B cell (primary cell): ENCODE data around the gene MID1. TPM values are rescaled to one million over a fixed set of nuclear protein-coding genes. Genes with fewer than 3 reads are reported as not detected.

Experiments
- ATAC-seq: fragments of 200-7000 bp; cut with Tn5 transposase; one replicate; pipeline ENCODE4 v1.10.0; 2021; ENCODE audit warnings: low read depth, mild to moderate bottlenecking, moderate number of reproducible peaks, moderate library complexity
- CTCF ChIA-PET: fragments of 350-600 bp; sonication (Branson Sonifier 250); formaldehyde crosslinking; loops from one replicate; lab custom pipeline; 2021; ENCODE audit warnings: antibody characterized with exemption, inconsistent platforms; lab: Charles Lee
- POLR2A ChIA-PET: fragments of 350-600 bp; sonication (Branson Sonifier 250); formaldehyde crosslinking; loops from one replicate; lab custom pipeline; 2021; ENCODE audit warnings: antibody characterized with exemption; lab: Charles Lee
- DNase-seq: peaks from one replicate; pipeline ENCODE4 v3.0.0; 2013
- H2AFZ ChIP-seq: 2 replicates; pipeline ENCODE4 v1.6.1; 2012; ENCODE audit warnings: mild to moderate bottlenecking, low read depth, low read length; ENCODE audit not compliant: insufficient read depth, poor library complexity, severe bottlenecking
- H3K27ac ChIP-seq, 2 donors: 1 replicate in 1 of 2; 2 replicates in 1 of 2; pipeline ENCODE4 v1.5.1; 2012 to 2013; ENCODE audit warnings: low read length in 2 of 2, mild to moderate bottlenecking in 2 of 2, moderate library complexity in 1 of 2
- H3K27me3 ChIP-seq, 4 experiments: fragments of 200-600 bp in 1 of 4; sonication (generic) in 1 of 4; replicated peaks in 1 of 4; 1 replicate in 2 of 4; 2 replicates in 2 of 4; pipeline versions ENCODE4 v1.6.1 to v1.7.0; 2013 to 2016; ENCODE audit warnings: low read length in 3 of 4, mild to moderate bottlenecking in 2 of 4, mixed read lengths in 1 of 4, moderate library complexity in 1 of 4; ENCODE audit not compliant: insufficient read depth in 4 of 4, control insufficient read depth in 3 of 4; ENCODE audit errors: control extremely low read depth in 1 of 4
- H3K36me3 ChIP-seq, 2 experiments: replicated peaks in 1 of 2; 1 replicate in 1 of 2; 2 replicates in 1 of 2; pipeline versions ENCODE4 v1.6.1 to v1.7.1; 2013; ENCODE audit warnings: low read length in 1 of 2; ENCODE audit not compliant: insufficient read depth in 2 of 2, control insufficient read depth in 1 of 2; ENCODE audit errors: control extremely low read depth in 1 of 2, extremely low read depth in 1 of 2
- H3K4me1 ChIP-seq, 2 donors: fragments of 200-600 bp in 1 of 2; sonication (generic) in 1 of 2; 1 replicate in 1 of 2; 2 replicates in 1 of 2; pipeline versions ENCODE4 v1.5.1 to v1.6.1; 2013 to 2017; ENCODE audit warnings: low read length in 2 of 2; ENCODE audit not compliant: control insufficient read depth in 2 of 2, insufficient read depth in 2 of 2
- H3K4me2 ChIP-seq: replicated peaks from 2 replicates; pipeline ENCODE3; 2012; ENCODE audit warnings: mild to moderate bottlenecking, low read depth, low read length; ENCODE audit not compliant: poor library complexity, severe bottlenecking
- H3K4me3 ChIP-seq, 5 experiments: fragments of 200-600 bp in 1 of 5; sonication (generic) in 1 of 5; 1 replicate in 3 of 5; 2 replicates in 2 of 5; pipeline versions ENCODE4 v1.5.1 to v1.7.0; 2011 to 2016; ENCODE audit warnings: low read length in 4 of 5, mild to moderate bottlenecking in 4 of 5, low read depth in 2 of 5, control low read depth in 1 of 5, moderate library complexity in 1 of 5; ENCODE audit not compliant: insufficient read depth in 1 of 5; ENCODE audit errors: control extremely low read depth in 1 of 5, extremely low read depth in 1 of 5
- H3K79me2 ChIP-seq: fragments of 200-600 bp; sonication (generic); one replicate; pipeline ENCODE4 v1.6.0; 2016; ENCODE audit warnings: low read length; ENCODE audit not compliant: control insufficient read depth, insufficient read depth
- H3K9ac ChIP-seq: fragments of 200-600 bp; sonication (generic); 2 replicates; pipeline ENCODE4 v1.6.1; 2017; ENCODE audit warnings: mild to moderate bottlenecking, low read length, moderate library complexity
- H3K9me3 ChIP-seq, 3 donors: one replicate each; pipeline versions ENCODE4 v1.6.1 to v1.7.1; 2013; ENCODE audit warnings: low read length in 2 of 3; ENCODE audit not compliant: control insufficient read depth in 2 of 3, insufficient read depth in 1 of 3; ENCODE audit errors: control extremely low read depth in 1 of 3
- H4K20me1 ChIP-seq: 2 replicates; pipeline ENCODE4 v1.6.0; 2012; ENCODE audit warnings: mild to moderate bottlenecking, low read length; ENCODE audit not compliant: insufficient read depth, control insufficient read depth, poor library complexity, severe bottlenecking
- H3K27ac Mint-ChIP-seq: one replicate; pipeline ENCODE4 v1.8.0; 2021; ENCODE audit warnings: mixed read lengths
- H3K27me3 Mint-ChIP-seq: one replicate; pipeline ENCODE4 v1.8.0; 2021; ENCODE audit warnings: mixed read lengths
- H3K4me1 Mint-ChIP-seq: one replicate; pipeline ENCODE4 v1.8.0; 2021; ENCODE audit warnings: mixed read lengths
- H3K4me3 Mint-ChIP-seq: one replicate; pipeline ENCODE4 v1.8.0; 2021; ENCODE audit warnings: mixed read lengths
- H3K9me3 Mint-ChIP-seq: one replicate; pipeline ENCODE4 v1.8.0; 2022; ENCODE audit warnings: mixed read lengths; ENCODE audit not compliant: insufficient read depth
- EZH2 ChIP-seq: IDR thresholded peaks from 2 replicates; pipeline ENCODE4 v1.6.1; 2012; ENCODE audit warnings: borderline replicate concordance, low read depth, mild to moderate bottlenecking, moderate library complexity, low read length; ENCODE audit not compliant: insufficient read depth, poor library complexity, severe bottlenecking
- WGBS: methylation state at CpG from one replicate; pipeline ENCODE4 v1.1.5; 2013; ENCODE audit warnings: missing lambda C conversion rate; ENCODE audit not compliant: insufficient coverage; 5-methylcytosine and 5-hydroxymethylcytosine counted together
- intact Hi-C: fragments of 100-400 bp; cut with micrococcal nuclease; formaldehyde crosslinking; loops from one replicate; pipeline ENCODE4 v1.10.0; 2022
- polyA plus RNA-seq: library from polyadenylated mRNA; depleted of rRNA; stranded (reverse); fragments of >200 nt; gene quantifications from 2 replicates; pipeline ENCODE4 v1.2.3, GENCODE V29; 2012
- total RNA-seq, 2 donors: library from RNA; stranded (reverse); fragments of 120-200 nt in 1 of 2; gene quantifications; 1 replicate in 1 of 2; 2 replicates in 1 of 2; pipeline versions ENCODE4 v1.2.3 to v1.2.4, GENCODE V29; 2013 to 2022
- TF ChIP-seq, protein P1 (sequence below): fragments of 200-600 bp; IDR thresholded peaks from one replicate; pipeline ENCODE4 v1.8.0; 2022; ENCODE audit warnings: antibody characterized with exemption, mild to moderate bottlenecking

MID1 gene
- total and polyA plus RNA-seq, 2 donors (not counting 1 experiment from before 2014, with no cell fraction given): 0.15 to 0.44 TPM

GRCh38 chrX:10453945-10454344 is 166.4 kb downstream of the MID1 start:
- Histone ChIP-seq H3K4me3 (no peak overlapping the region), H3K4me1 (no peaks in the 10 kb centered on the region), H3K79me2 (no peaks in the 10 kb centered on the region), H3K27me3 (no peaks in the 10 kb centered on the region), H3K9ac (no peak overlapping the region), H3K36me3 (no peaks in the 10 kb centered on the region), H3K27ac (no peak overlapping the region), H2AFZ (no peak overlapping the region), H3K4me2 (no peak overlapping the region), H3K9me3 (no peaks in the 10 kb centered on the region), H4K20me1 (no peaks in the 10 kb centered on the region)
- H3K27ac Mint-ChIP-seq: no peak overlapping the region
- WGBS: no CpG with 5 or more reads among the region's 1 CpG
- no peak overlapping the region for H3K4me3 Mint-ChIP-seq
- no peak for ATAC-seq
- ChIA-PET POLR2A (no interaction called here), CTCF (no interaction called here)
- no peaks in the 10 kb centered on the region for H3K27me3 Mint-ChIP-seq
- intact Hi-C loops: no loop called here
- no peak for DNase-seq
- H3K9me3 Mint-ChIP-seq: no peaks in the 10 kb centered on the region
- no peaks in the 10 kb centered on the region for H3K4me1 Mint-ChIP-seq
- no peak for TF ChIP-seq EZH2
- TF ChIP-seq, protein P1, sequence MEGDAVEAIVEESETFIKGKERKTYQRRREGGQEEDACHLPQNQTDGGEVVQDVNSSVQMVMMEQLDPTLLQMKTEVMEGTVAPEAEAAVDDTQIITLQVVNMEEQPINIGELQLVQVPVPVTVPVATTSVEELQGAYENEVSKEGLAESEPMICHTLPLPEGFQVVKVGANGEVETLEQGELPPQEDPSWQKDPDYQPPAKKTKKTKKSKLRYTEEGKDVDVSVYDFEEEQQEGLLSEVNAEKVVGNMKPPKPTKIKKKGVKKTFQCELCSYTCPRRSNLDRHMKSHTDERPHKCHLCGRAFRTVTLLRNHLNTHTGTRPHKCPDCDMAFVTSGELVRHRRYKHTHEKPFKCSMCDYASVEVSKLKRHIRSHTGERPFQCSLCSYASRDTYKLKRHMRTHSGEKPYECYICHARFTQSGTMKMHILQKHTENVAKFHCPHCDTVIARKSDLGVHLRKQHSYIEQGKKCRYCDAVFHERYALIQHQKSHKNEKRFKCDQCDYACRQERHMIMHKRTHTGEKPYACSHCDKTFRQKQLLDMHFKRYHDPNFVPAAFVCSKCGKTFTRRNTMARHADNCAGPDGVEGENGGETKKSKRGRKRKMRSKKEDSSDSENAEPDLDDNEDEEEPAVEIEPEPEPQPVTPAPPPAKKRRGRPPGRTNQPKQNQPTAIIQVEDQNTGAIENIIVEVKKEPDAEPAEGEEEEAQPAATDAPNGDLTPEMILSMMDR: no peak

DNA sequence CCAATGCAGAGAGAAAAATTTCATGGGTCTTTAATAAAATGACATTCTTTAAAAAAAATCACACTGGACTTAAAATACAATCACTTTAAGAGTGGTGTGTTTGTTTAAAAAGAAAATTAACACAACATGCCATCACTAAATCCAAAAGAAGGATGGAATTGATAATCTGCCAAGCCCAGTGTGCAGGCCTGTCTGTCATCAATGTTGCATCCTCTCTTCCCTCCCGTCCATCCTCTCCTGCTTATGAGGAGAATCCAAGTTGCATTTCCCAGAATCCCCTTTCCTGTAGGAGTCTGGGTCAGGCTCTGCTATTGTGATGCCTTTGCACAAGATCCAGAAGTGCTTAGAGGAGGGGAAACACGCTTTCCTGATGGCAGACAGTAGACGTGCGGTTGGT is 169.4 kb downstream of the MID1 start:
- H3K4me2 ChIP-seq: no peak overlapping the region
- H3K9ac ChIP-seq: no peak overlapping the region
- Mint-ChIP-seq H3K9me3 (no peaks in the 10 kb centered on the region), H3K4me3 (no peak overlapping the region), H3K4me1 (no peaks in the 10 kb centered on the region), H3K27me3 (no peaks in the 10 kb centered on the region), H3K27ac (no peak overlapping the region)
- H3K4me1 ChIP-seq: no peaks in the 10 kb centered on the region
- no peaks in the 10 kb centered on the region for H4K20me1 ChIP-seq
- ChIA-PET CTCF (no interaction called here), POLR2A (no interaction called here)
- intact Hi-C loops: no loop called here
- no peak overlapping the region for H3K27ac ChIP-seq
- no peaks in the 10 kb centered on the region for H3K27me3 ChIP-seq
- DNase-seq (no peak), ATAC-seq (no peak)
- H3K9me3 ChIP-seq: no peaks in the 10 kb centered on the region
- H3K4me3 ChIP-seq: no peak overlapping the region
- TF ChIP-seq, protein P1: no peak
- no peak for TF ChIP-seq EZH2
- no peak overlapping the region for H2AFZ ChIP-seq
- H3K36me3 ChIP-seq: no peaks in the 10 kb centered on the region
- H3K79me2 ChIP-seq: no peaks in the 10 kb centered on the region
- 83% methylated on average over 3 of the region's 4 CpGs for WGBS
